Smooth muscle cell (in vitro differentiated cells): ENCODE data around the gene MTMR10. TPM values are rescaled to one million over a fixed set of nuclear protein-coding genes. Genes with fewer than 3 reads are reported as not detected.

Experiments used
- DNase-seq: peaks from one replicate; lab custom pipeline; 2025; ENCODE audit not compliant: unreplicated experiment; lab: John Stamatoyannopoulos, UW
- H2AFZ ChIP-seq: fragments of 200-600 bp; sonication (generic); 2 replicates; pipeline ENCODE4 v1.6.0; 2016; ENCODE audit warnings: antibody characterized with exemption, low read depth, mild to moderate bottlenecking
- H3F3A ChIP-seq: fragments of 200-600 bp; sonication (generic); 2 replicates; pipeline ENCODE4 v1.6.0; 2017; ENCODE audit warnings: antibody characterized with exemption, low read depth
- H3K27ac ChIP-seq: fragments of 200-600 bp; sonication (generic); 2 replicates; pipeline ENCODE4 v1.5.1; 2016; ENCODE audit warnings: low read depth, mild to moderate bottlenecking
- H3K27me3 ChIP-seq: fragments of 200-600 bp; sonication (generic); 2 replicates; pipeline ENCODE4 v1.6.1; 2016; ENCODE audit warnings: low read depth, mild to moderate bottlenecking
- H3K36me3 ChIP-seq: fragments of 200-600 bp; sonication (generic); 2 replicates; pipeline ENCODE4 v1.5.1; 2016; ENCODE audit warnings: low read depth
- H3K4me1 ChIP-seq: fragments of 200-600 bp; sonication (generic); 2 replicates; pipeline ENCODE4 v1.5.1; 2016; ENCODE audit warnings: low read depth
- H3K4me2 ChIP-seq: fragments of 200-600 bp; sonication (generic); 2 replicates; pipeline ENCODE4 v1.6.0; 2016; ENCODE audit warnings: mild to moderate bottlenecking
- H3K4me3 ChIP-seq: fragments of 200-600 bp; sonication (generic); 2 replicates; pipeline ENCODE4 v1.5.1; 2016; ENCODE audit warnings: mild to moderate bottlenecking
- H3K79me2 ChIP-seq: fragments of 200-600 bp; sonication (generic); 2 replicates; pipeline ENCODE4 v1.6.0; 2016; ENCODE audit warnings: low read depth, mild to moderate bottlenecking
- H3K9ac ChIP-seq: fragments of 200-600 bp; sonication (generic); 2 replicates; pipeline ENCODE4 v1.6.0; 2016; ENCODE audit warnings: low read depth
- H3K9me3 ChIP-seq: fragments of 200-600 bp; sonication (generic); replicated peaks from 2 replicates; pipeline ENCODE4 v1.5.1; 2016; ENCODE audit warnings: low read depth
- H4K20me1 ChIP-seq: fragments of 200-600 bp; sonication (generic); 2 replicates; pipeline ENCODE4 v1.6.0; 2016; ENCODE audit warnings: low read depth
- WGBS: methylation state at CpG from one replicate; pipeline ENCODE4 v1.1.7; 2016; ENCODE audit warnings: low lambda C conversion rate; 5-methylcytosine and 5-hydroxymethylcytosine counted together
- polyA plus RNA-seq: library from polyadenylated mRNA; unstranded; fragments of >200 nt; fragmentation: Nextera tagmentation; extraction: Ambion mirVana; gene quantifications from 2 replicates; pipeline ENCODE4 v1.2.1, GENCODE V29; 2016
- total RNA-seq: library from RNA; depleted of rRNA; stranded (reverse); fragments of >200 nt; gene quantifications from 2 replicates; pipeline ENCODE4 v1.2.3, GENCODE V29; 2014
- TF ChIP-seq, protein P1 (sequence below): fragments of 200-600 bp; sonication (generic); IDR thresholded peaks from 2 replicates; pipeline ENCODE4 v1.5.1; 2017; ENCODE audit warnings: borderline replicate concordance, mild to moderate bottlenecking, antibody characterized with exemption; ENCODE audit not compliant: insufficient read depth, poor library complexity, severe bottlenecking

The MTMR10 gene
- total and polyA plus RNA-seq, 2 experiments from 2014 or later = 11.6 to 24.9 TPM

DNA sequence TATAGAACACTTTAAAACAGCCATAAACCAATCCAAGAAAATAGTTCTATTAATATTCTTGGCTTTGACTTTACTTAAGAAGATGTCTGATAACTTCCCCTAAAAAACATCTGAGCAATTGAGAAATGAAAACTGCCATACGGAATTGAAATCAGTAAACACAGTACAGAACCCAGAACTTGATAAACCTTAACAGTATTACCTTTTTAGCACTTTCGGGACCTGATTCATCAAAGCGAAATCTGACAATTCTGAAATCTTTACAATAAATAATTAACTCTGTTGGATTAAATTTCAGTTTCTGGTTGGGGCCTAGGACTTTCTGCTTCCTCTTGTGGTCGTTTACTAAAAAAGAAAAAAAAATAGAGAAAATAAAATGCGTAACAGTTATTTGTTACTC is 17.3 kb downstream of the MTMR10 start:
- Histone ChIP-seq H3K27ac (no peak overlapping the region), H3K4me2 (no peak overlapping the region), H3K36me3 (peaks cover 29% of the 10 kb centered on the region), H3F3A (peaks cover 10% of the 10 kb centered on the region), H2AFZ (no peak overlapping the region), H4K20me1 (peaks cover 58% of the 10 kb centered on the region), H3K4me3 (no peak overlapping the region), H3K9me3 (no peaks in the 10 kb centered on the region), H3K9ac (no peak overlapping the region), H3K4me1 (no peaks in the 10 kb centered on the region), H3K79me2 (peaks cover 75% of the 10 kb centered on the region), H3K27me3 (no peaks in the 10 kb centered on the region)
- 96% methylated on average over 5 of the region's 5 CpGs for WGBS
- DNase-seq = no peak
- TF ChIP-seq, protein P1, sequence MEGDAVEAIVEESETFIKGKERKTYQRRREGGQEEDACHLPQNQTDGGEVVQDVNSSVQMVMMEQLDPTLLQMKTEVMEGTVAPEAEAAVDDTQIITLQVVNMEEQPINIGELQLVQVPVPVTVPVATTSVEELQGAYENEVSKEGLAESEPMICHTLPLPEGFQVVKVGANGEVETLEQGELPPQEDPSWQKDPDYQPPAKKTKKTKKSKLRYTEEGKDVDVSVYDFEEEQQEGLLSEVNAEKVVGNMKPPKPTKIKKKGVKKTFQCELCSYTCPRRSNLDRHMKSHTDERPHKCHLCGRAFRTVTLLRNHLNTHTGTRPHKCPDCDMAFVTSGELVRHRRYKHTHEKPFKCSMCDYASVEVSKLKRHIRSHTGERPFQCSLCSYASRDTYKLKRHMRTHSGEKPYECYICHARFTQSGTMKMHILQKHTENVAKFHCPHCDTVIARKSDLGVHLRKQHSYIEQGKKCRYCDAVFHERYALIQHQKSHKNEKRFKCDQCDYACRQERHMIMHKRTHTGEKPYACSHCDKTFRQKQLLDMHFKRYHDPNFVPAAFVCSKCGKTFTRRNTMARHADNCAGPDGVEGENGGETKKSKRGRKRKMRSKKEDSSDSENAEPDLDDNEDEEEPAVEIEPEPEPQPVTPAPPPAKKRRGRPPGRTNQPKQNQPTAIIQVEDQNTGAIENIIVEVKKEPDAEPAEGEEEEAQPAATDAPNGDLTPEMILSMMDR = no peak

DNA sequence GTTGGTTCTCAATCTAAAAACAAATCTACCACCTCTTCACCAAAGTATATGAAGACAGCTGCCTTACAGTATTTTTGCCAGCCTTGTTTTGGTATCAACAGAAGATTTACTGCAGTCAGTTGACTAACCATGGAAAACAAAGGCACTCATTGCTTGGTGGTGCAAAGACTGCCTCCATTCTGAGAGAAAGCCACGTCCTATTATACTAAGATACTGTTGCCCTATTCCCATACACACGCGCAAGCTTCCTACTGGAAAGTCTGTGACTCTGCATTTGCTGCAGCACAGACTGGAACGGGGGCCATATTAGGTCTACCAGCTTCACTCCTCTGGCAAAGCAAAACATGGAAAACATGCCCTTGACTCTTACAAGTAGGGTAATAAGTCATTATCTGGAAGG is 18.0 kb downstream of the MTMR10 start:
- Histone ChIP-seq H3K4me2 (no peak overlapping the region), H3K79me2 (peaks cover 75% of the 10 kb centered on the region), H3K27me3 (no peaks in the 10 kb centered on the region), H3F3A (peaks cover 10% of the 10 kb centered on the region), H4K20me1 (peaks cover 54% of the 10 kb centered on the region), H3K4me3 (no peak overlapping the region), H3K27ac (no peak overlapping the region), H3K9me3 (no peaks in the 10 kb centered on the region), H2AFZ (no peak overlapping the region), H3K36me3 (peaks cover 29% of the 10 kb centered on the region), H3K4me1 (no peaks in the 10 kb centered on the region), H3K9ac (no peak overlapping the region)
- TF ChIP-seq, protein P1 = no peak
- 98% methylated on average over 4 of the region's 4 CpGs for WGBS
- no peak for DNase-seq

DNA sequence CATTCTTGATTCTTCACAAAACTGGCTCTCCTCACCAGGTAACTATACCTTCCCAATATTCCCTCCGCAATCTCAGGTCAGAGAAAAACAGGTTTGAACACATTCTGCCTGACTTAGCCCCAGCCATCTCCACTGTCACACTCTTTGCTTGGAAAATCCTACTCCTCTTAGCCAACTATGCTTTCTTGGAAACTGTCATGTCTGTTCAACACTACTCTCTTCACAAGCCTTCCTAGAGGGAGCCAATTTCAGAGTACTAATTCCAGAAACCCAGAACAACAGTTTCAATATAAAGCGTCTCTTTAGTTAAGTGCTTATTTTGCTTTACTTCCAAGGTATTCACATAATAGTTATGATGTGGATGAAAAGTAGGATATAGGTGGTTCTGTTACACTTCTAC is 21.7 kb downstream of the MTMR10 start:
- peaks cover 34% of the 10 kb centered on the region for H3K36me3 ChIP-seq
- WGBS = 87% methylated on average over 2 of the region's 2 CpGs
- H3K4me3 ChIP-seq = no peak overlapping the region
- peaks cover 39% of the 10 kb centered on the region for H4K20me1 ChIP-seq
- no peak overlapping the region for H2AFZ ChIP-seq
- no peak overlapping the region for H3K4me2 ChIP-seq
- no peak overlapping the region for H3K27ac ChIP-seq
- TF ChIP-seq, protein P1 = no peak
- H3K79me2 ChIP-seq = peaks cover 63% of the 10 kb centered on the region
- H3K27me3 ChIP-seq = no peaks in the 10 kb centered on the region
- H3K9ac ChIP-seq = no peak overlapping the region
- H3F3A ChIP-seq = peaks cover 10% of the 10 kb centered on the region
- no peaks in the 10 kb centered on the region for H3K4me1 ChIP-seq
- DNase-seq = no peak
- H3K9me3 ChIP-seq = no peaks in the 10 kb centered on the region

DNA sequence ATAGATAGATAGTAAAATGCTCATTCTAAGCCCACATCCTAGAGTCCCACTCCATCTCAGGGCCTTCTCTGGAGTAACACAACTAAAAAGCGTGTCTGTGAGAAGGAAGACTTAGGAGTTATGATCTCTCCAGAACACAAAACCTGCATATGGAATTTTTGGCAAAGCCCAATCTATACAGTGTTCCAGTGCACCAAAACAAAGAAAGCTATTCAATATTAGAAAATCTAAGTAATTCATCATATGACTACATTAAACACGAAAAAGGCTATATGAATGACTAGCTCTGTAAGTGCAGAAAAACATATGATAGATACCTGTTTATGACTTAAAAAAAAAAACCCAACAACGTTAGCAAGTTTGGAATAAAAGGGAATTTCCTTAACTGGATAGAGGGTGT is 27.7 kb downstream of the MTMR10 start:
- Histone ChIP-seq H3K9me3 (no peaks in the 10 kb centered on the region), H3K4me3 (no peak overlapping the region), H3K36me3 (peaks cover 8% of the 10 kb centered on the region), H3K9ac (no peak overlapping the region), H3K27ac (no peak overlapping the region), H3K4me2 (no peak overlapping the region), H2AFZ (no peak overlapping the region), H4K20me1 (peaks cover 19% of the 10 kb centered on the region), H3F3A (no peaks in the 10 kb centered on the region), H3K79me2 (peaks cover 25% of the 10 kb centered on the region), H3K27me3 (no peaks in the 10 kb centered on the region), H3K4me1 (no peaks in the 10 kb centered on the region)
- WGBS = 98% methylated on average over 3 of the region's 3 CpGs
- DNase-seq = no peak
- TF ChIP-seq, protein P1 = no peak
